A204.1 (cell line): ENCODE measurements around the gene FERMT3.
"Not testable (repeated sequence)": the region's sequence is repeated elsewhere in the genome, so short reads cannot be mapped to it uniquely, and the experiment has no call there.

Source experiments
- FAIRE-seq: peaks from 2 replicates; lab custom pipeline; 2012; peaks lifted over from hg19 to GRCh38; lab: Jason Lieb, UNC

The FERMT3 gene

DNA sequence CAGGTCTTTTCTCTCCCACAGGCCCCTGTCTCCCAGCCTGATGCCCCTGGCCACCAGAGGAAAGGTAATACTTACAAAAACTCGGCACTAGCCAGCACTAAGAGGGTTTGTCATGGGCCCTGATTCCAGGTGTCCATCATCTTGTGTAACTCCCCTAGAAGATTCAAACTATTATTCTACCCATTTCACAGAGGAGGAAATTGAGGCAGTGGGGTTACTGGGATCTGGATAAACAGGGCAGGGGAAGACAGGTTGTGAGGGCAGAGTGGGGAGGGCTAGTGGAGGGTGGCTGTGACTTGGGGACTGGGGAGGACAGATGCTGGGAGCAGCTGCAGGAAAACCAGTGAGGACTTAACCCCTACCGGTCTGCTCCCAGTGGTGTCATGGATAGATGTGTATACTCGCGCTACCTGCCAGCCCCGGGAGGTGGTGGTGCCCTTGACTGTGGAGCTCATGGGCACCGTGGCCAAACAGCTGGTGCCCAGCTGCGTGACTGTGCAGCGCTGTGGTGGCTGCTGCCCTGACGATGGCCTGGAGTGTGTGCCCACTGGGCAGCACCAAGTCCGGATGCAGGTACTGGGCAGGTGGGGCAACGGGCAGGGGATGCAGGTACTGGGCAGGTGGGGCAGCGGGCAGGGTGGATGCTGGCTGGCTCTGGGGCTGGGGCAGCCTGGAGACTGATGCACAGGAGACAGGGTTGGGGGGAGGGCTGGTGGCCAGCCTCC, 29.1 kb downstream of the FERMT3 start:
- FAIRE-seq, result no peak

DNA sequence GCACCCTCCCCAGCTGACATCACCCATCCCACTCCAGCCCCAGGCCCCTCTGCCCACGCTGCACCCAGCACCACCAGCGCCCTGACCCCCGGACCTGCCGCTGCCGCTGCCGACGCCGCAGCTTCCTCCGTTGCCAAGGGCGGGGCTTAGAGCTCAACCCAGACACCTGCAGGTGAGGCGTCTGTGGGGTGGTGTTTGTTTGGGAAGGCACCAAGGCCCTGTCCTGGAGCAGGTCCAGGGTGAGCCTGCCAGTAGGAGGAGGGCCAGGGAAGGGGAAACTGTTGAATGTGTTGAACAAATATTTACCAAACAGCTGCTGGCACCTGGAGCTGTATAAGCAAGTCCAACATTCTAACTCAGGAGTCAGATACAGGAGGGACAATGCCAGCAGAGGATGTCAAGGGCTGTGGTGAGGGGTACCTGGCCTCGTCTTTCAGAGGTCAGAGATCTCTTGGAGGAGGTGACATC, 31.0 kb downstream of the FERMT3 start:
- no peak for FAIRE-seq

DNA sequence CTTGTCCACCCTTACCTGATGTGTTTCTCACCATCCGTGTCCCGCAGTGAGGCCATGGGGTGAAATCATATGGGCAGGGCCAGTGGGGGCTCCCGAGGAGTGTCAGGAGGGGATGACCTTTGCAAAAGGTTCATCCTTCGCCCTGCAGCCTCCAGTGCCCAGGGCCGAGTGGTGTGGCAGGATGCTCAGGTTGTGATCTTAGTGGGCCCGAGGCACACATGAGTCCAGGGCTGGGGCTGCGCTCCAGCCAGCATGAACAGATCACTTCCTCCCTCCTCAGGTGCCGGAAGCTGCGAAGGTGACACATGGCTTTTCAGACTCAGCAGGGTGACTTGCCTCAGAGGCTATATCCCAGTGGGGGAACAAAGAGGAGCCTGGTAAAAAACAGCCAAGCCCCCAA, 31.6 kb downstream of the FERMT3 start:
- FAIRE-seq, result no peak

DNA sequence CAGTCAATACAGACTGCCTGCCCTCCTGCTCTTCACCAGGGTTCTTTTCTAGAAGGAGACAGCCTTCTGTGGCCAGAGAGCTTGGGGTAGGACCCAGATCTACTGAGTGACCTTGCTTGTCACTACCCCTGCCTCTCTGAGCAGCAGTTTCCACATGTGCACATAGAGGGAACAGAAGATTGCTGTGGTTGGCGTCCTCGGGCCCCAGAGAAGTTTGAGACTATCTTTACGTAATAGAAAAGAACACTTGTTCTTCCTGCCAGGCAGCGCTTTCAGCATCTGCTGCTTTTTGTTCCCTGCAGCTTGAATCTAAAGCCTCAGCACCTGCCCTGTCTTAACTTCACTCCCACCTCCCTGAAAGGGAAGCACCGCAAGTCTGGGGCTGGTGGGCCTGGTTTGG, 32.5 kb downstream of the FERMT3 start:
- FAIRE-seq, result no peak

DNA sequence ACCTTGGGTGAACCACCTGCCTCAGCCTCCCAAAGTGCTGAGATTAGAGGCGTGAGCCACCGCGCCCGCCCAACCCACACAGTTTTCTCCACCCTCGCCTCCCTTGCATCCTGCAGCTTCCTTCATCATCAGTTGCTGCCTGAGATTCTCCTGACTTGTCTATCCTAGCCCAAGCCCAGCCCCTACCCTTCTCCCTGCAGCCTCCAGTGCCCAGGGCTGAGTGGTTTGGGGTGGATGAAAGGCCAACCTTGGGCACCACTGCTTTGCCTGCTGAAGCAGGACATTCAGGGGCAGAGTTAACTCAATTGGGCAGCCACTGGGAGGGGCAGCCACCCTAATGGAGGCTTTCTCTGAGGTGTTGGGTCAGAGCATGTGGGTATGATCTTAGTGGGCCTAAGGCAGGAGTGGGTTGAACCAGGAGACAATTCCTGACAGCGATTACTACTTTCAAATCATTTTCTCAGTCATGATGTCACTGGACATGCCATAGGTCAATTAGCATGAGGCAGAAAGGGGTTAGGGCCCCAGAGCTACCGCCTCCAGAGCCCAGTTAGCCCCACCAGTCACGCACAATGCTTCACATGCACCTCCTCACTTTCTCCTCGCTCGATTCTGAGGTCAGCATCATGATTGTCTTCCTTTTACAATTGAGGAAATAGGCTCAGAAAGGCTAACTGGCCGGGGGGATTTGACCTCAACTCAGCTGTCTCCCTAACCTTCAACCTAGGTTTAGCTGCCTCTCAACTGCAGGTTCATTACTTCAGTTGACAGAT, 33.3 kb downstream of the FERMT3 start:
- no peak for FAIRE-seq

DNA sequence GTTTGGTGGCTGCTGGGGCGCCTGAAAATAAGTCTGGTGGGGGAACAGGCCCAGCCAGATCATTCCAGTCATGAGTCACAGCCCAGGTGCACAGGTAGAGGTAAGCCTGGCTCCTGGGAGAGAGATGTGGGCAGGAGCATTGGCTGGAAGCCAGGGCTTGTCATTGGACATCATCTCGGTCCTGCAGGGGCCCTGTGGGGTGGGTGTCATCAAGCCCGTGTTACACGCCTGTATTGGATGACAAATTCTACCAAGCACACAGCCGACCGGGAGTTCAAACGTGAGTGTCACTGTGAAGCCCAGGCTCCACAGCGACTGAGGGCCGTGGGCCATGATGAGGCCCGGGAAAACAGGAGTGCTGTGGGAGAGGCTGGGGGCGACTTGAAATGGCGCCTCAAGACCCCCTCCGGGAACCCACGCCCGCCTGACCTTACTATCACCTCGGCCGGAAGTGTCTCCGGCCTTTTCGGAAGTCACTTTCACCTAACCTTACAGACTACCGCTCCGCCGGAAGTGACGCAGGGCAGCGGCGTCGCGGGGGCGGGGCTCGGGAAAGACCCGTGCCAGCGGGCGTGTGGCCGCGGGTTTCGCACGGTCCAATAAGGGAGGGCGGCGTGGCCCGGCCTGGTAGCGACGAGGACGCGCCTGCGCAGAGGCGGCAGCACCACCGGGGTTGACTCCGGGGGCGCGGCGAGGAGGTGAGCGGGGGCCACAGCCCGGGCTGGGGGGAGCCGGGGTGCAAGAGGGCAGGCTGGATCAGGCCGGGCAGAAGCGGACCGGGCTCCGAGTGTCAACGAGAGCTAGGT, 34.1 kb downstream of the FERMT3 start, which contains the start of gene FKBP2:
FKBP2 (plus strand) TSS at position 661 of the 806 bp plus-strand sequence. CDS start 1,293 bp downstream, outside the sequence.
- FAIRE-seq, result peak; percentile 46

DNA sequence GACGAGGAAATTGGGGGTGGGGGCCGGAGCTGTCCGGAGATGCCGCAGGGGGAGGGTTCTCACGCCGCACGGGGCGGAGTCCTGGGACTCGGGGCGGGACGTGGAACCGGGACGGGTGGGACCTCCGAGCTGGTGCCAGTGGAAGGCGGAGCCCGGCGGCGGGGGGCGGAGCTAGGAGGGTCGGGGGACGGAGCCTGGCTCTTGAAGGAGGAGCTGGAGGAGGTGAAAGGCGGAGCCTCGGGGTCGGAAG, 34.6 kb downstream of the FERMT3 start:
- FAIRE-seq, result no peak

DNA sequence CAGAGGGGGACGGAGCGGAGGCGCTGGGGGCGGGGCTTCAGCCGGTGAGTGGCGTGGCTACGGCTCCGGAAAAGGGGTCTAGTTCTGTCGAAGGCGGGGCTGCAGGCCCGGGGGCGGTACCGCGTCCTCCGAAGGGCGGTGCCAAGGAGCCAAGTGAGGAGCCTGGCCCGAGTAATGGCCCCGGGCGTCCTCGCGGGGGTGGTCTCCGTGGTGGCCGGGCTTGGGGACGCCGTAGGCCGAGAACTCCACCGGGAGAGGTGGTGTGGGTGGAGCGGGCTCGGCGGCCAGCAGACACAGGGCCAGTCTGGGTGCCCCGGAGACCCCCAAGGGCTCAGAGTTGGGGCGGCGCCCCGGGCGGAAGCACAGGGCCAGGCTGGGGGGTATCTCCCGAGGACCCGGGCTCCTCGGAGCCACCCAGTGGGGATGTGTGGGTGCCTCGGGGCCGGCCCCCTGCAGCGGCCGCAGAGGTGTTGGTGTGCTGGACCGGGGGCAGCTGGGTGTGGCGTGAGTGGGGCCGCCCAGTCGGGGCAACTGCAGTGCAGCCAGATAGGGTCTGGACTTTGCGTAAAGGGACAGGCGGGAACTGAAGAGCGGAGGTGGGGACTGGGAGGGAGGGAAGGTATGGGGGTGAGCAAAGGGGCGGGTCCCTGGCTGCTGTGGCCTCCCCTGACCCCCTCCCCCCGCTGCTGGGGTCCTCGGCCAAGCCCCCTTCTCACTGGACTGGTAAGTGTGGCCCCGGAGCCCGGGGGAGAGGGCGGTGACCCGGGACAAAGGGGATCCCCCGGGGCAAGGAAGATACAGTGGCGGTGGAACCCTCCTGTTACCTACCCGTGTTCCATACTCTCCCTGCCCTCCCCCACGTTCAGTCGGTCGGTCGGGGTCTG, 35.2 kb downstream of the FERMT3 start:
- FAIRE-seq, result peak; percentile 92

DNA sequence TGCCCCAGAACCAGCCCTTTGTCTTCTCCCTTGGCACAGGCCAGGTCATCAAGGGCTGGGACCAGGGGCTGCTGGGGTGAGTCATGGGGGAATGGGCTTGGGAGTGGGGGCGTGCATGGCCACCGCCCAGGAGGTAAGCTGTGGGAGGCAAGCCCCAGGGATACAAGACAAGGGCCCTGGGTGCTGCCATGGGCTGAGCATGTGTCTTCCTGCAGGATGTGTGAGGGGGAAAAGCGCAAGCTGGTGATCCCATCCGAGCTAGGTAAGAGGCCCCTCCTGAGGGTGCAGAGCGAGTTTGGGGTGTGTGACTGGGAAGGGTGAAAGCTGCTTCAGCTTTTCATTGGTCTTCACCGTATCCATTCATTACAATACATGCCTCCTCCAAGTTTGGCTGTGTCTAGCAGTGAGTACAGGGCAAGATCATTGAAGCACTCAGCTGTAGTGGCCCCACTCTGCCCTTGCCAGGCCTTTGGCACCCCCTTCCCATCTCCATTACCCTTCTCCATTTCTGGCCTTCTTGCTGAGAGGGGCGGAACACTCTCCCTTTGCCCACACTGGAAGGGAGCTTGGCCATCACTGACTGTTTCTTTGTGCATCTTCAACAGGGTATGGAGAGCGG, 36.8 kb downstream of the FERMT3 start:
- no peak for FAIRE-seq

DNA sequence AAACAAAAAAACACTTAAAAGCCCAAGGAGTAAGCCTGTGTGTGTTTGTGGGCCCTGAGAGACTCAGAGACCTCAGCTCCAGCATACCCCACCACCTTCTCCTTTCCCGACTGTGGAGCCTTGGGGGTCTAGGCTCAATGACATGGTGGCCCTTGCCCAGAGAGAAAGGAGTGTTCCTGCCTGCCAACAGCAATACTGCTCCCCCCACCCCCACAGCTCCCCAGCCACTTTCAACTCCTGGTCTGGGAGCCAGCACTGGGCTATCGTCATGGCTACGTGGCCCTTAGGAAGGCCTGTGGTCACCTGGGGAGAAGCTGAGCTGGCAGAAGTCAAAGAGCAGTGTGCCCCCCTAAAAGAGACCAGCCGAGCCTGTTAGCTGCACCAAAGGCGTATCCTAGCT, 37.6 kb downstream of the FERMT3 start:
- no peak for FAIRE-seq

DNA sequence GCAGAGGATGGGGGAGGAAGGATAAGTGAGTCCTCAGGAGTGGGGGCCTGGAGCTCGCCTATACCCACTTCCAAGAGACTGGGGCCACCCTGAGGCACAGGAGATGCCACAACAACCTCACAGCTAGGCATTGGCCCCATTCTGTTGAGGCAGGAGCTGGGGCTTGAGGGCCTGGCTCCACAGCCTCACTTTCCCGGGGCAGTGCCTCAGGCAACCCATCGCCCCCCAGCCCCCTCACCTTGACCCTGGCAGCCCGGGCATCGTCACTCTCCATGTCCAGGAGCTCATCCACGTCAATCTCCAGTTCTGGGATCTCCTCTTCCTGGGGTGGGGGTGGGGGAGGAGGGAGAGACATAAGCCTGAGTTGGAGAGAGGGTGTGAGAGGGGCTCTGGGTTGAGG, 38.4 kb downstream of the FERMT3 start:
- no peak for FAIRE-seq

DNA sequence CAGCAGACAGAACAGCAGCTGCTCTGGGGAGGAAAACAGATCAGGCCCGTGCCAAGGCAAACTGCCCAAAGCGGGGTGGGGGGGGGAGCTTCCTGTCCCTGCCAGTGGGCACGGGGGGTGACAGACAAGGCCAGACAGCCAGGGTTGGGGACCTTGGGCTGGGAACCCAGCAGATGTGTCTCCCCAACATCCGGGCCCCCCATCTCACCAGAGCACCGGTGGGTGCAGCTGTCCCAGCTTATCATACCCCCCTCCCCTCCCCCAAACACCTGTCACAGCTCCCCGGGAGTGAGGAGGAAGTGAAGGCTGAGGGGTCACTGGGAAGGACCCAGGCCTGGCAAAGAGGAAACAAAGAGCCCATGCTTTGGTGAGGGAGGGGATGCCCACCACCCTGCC, 38.9 kb downstream of the FERMT3 start:
- no peak for FAIRE-seq

DNA sequence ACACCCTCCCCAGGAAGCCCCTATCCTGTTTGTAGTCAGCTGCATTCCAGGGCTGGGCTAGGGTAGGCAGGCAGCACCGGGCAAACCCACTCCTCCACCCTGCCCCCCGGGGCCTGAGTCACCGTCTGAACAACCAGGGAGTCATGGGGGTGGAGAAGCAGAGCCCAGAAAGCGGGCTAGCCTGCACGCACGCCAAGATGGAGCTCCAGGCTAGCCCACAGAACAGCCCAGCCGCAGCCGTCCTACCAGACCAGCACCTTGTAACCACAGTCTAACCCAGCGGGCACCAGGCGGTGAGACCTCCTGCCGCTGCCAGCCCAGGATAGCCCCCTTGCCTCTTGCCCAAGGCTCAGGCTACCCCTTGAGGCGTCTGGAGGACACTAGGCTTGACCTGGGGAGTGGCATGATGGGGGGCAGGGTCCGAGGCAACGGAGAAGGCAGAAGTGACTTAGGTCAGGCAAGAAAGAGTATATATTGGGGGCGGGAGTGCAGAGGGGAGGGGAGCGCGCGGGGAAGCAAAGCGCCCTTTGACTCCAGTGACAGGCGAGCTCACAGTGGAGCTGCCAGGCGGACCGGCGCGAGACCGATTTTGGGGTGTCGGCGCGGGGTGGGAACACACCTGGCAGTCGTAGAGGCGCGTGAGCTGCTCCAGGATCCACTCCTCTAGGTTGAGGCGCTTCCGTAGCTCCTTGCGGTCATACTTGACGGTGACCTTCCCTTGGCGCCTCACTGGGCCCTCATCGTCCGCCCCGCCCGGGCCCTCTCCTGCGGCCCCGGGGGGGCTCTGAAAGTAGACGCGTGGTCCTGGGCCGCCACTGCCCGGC, 39.5 kb downstream of the FERMT3 start:
- FAIRE-seq, result no peak

DNA sequence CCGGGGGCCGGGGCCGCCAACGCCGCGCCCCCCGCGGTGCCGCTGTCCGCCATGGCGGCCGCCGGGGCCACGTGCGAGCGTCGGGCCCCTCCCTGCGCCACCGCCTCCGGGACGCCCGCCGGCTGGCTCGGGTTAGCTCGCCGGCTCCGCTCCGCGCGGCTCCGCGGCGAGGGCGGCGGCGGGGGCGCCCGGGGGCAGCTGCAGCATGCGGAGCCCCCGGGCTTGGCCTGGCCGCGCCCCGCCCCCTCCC, 40.0 kb downstream of the FERMT3 start:
- FAIRE-seq, result not testable (repeated sequence)

DNA sequence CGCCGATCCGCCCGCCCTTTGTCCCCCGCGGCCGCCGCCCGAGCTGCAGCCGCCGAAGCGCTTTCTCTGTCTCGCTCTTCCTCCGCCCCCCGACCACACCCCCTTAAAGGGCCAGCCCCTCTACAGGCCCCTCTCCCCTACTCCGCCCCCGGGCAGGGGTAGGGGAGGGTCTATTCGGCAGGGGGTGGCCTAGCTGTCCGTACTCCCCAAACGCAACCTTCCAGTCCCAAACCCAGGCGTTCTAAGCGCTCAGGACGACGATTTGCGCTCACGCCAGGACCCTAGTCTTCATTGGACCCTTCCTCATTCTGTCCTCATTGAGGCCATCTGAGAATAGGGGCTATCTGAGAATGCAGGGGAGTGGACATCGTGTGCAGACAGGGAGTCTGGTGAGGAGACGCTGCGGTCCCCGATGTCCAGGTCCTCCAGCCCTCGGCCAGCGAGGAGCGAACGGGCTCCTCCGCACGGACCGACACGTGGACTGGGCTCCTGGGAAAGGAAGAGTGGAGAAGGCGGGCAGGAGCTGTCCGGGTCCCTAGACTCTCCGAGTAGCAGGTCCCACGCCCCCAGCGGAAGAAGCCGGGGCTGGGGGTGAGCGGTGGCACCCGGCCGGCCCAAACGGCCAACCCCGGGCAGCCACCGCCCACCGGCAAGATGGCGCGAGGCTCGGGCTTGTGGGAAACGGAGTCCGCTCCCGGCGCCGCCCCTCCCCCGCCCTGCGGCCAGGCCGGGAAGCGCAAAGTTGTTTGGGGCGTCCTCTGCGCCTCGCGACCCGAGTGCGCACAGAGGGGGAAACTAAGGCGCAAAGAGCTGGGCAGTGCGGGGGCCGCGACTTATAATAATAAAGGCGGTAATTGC, 40.6 kb downstream of the FERMT3 start, which contains the start of gene PPP1R14B:
PPP1R14B (minus strand) TSS at position 73 of the 858 bp plus-strand sequence. CDS start 270 bp downstream, outside the sequence.
- FAIRE-seq, result no peak

DNA sequence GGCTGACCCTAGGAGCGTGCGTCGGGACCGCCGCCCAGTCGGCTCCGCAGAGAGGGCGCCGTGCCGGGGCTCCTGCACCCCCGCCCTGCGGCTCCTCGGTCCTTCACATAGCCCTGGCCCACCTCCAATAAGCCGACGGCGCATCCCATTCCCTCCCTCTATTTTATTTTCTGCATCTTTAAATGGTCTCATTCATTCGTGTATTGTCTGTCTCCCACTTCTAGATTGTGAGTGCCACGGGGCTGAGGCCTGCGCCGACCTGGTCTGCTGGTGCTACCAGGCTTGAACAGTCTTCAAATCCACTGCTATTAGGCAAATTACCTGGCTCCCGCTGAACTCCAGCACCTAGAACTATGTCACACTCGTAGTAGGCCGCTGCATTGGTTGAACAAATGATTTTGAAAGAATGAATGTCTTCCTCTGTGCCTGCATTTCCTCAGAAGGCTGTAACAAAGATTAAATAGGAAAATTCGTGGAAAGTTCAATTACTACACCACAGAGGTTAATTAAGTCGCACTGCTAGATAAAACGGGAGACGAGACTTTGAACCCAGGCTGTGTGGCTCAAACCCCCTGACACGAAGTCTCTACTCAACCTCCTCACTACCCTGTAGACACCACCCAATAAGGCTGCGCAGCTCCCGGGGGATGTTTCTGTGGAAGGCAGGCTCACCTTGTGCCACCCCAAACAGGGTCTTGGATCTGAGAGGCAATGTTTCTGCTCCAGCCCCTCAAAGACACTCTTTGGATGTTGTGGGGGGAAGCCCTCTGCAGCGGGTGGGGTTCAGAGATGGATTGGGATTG, 41.4 kb downstream of the FERMT3 start:
- FAIRE-seq, result no peak

DNA sequence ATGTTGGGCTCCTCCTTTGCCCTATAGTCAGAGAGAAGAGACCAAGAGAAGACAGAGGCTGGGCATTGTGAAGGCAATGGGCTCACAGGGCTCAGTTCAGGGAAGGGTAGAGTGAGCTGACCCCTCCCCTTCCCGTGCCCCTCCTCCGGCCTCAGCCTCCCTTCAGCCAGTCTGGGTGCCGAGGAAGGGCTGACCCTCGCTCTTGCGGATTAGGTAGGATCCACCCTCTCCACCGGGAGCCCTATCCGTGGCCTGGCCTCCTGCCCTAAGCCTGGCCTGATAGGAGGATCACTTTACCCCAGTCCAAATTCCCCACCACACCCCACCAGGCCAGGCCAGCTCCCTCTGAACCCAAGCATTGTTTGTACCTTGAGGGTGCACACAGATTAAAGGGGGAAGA, 42.1 kb downstream of the FERMT3 start:
- no peak for FAIRE-seq

DNA sequence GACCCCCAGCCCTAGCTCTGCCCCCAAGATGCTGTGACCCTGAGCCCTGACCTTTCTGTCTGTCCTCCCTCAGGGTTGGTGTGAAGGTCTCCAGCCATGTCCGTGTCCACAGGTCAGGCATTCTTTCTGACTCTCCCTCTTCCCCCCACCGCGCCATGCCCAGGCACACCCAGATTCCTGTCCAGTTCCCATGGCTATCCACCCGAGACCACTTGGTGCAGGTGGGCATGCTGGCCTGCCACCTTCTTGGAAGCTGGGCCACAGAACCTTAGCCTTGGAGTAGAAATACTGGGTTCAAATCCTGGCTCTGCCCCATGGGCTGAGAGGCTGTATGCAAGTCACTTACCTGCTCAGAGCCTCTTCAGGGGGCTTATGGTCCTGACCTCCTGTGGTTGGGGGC, 42.5 kb downstream of the FERMT3 start:
- no peak for FAIRE-seq
